Right atrium auricular region (tissue), 2 donors: Measurements from ENCODE around the gene AP1AR. TPM values are rescaled to one million over a fixed set of nuclear protein-coding genes. Genes with fewer than 3 reads are reported as not detected.

Experiments used
- DNase-seq: peaks from one replicate; pipeline ENCODE4 v3.0.0-alpha.2; 2019; ENCODE audit warnings: low spot score
- H3K27ac ChIP-seq, 2 donors: fragments of 200-600 bp; sonication (generic); 1 replicate in 1 of 2; 2 replicates in 1 of 2; pipeline ENCODE4 v1.5.1; 2016 to 2019
- H3K27me3 ChIP-seq, 2 donors: fragments of 200-600 bp; sonication (generic); one replicate each; pipeline versions ENCODE4 v1.5.1 to v1.6.0; 2017 to 2019
- H3K36me3 ChIP-seq: fragments of 200-600 bp; sonication (generic); one replicate; pipeline ENCODE4 v1.5.1; 2016
- H3K4me1 ChIP-seq, 2 donors: fragments of 200-600 bp; sonication (generic); one replicate each; pipeline versions ENCODE4 v1.5.1 to v1.6.0; 2017 to 2019
- H3K4me3 ChIP-seq, 2 donors: fragments of 200-600 bp; sonication (generic); 1 replicate in 1 of 2; 2 replicates in 1 of 2; pipeline ENCODE4 v1.5.1; 2017 to 2019; ENCODE audit warnings: mild to moderate bottlenecking in 1 of 2, moderate library complexity in 1 of 2
- H3K9me3 ChIP-seq, 2 donors: fragments of 200-600 bp; sonication (generic); one replicate each; pipeline ENCODE4 v1.5.1; 2019
- CTCF ChIP-seq, 2 donors: fragments of 200-600 bp; sonication (generic); IDR thresholded peaks; one replicate each; pipeline ENCODE4 v1.5.1; 2019; ENCODE audit warnings: antibody characterized with exemption in 2 of 2
- total RNA-seq, 2 donors: library from RNA; depleted of rRNA; stranded (reverse); fragments of >200 nt; gene quantifications; one replicate each; pipeline ENCODE4 v1.1.0, GENCODE V29; 2016

Gene AP1AR
- total RNA-seq, 2 donors from 2014 or later: 6.6 to 10.2 TPM

GRCh38 chr4:112230879-112231778 is 458 bp upstream of the AP1AR start:
- no peaks in the 10 kb centered on the region for H3K27me3 ChIP-seq
- no peaks in the 10 kb centered on the region for H3K9me3 ChIP-seq
- no peak for TF ChIP-seq CTCF (IDR thresholded peaks at IDR 0.05)
- H3K27ac ChIP-seq: peak overlapping the region; percentile 96 to 99
- H3K4me3 ChIP-seq: peak overlapping the region; percentile 90 to 93
- peak; percentile 98 for DNase-seq
- H3K4me1 ChIP-seq: peaks cover 0 to 18% of the 10 kb centered on the region in 2 donors
- H3K36me3 ChIP-seq: no peaks in the 10 kb centered on the region

GRCh38 chr4:112234952-112235609 is 3.5 kb downstream of the AP1AR start:
- Histone ChIP-seq H3K36me3 (no peaks in the 10 kb centered on the region), H3K9me3 (no peaks in the 10 kb centered on the region), H3K4me3 (no peak overlapping the region), H3K27me3 (no peaks in the 10 kb centered on the region), H3K4me1 (peaks cover 0 to 18% of the 10 kb centered on the region in 2 donors), H3K27ac (no peak overlapping the region)
- peak; percentile 68 for DNase-seq
- TF ChIP-seq CTCF (IDR thresholded peaks at IDR 0.05): peak; percentile 58 to 82

- Histone ChIP-seq H3K4me3 (no peak overlapping the region), H3K4me1 (peaks cover 0 to 11% of the 10 kb centered on the region in 2 donors), H3K36me3 (no peaks in the 10 kb centered on the region), H3K27ac (no peak overlapping the region), H3K9me3 (no peaks in the 10 kb centered on the region), H3K27me3 (no peaks in the 10 kb centered on the region)
- no peak for DNase-seq
- TF ChIP-seq CTCF (IDR thresholded peaks at IDR 0.05): no peak
Measured at GRCh38 chr4:112236040-112236439, 4.5 kb downstream of the AP1AR start.

- no peaks in the 10 kb centered on the region for H3K9me3 ChIP-seq
- H3K27me3 ChIP-seq: no peaks in the 10 kb centered on the region
- no peaks in the 10 kb centered on the region for H3K4me1 ChIP-seq
- no peak overlapping the region for H3K4me3 ChIP-seq
- no peaks in the 10 kb centered on the region for H3K36me3 ChIP-seq
- no peak for TF ChIP-seq CTCF (IDR thresholded peaks at IDR 0.05)
- DNase-seq: no peak
- no peak overlapping the region for H3K27ac ChIP-seq
Measured at GRCh38 chr4:112238833-112239232, 7.2 kb downstream of the AP1AR start.

- Histone ChIP-seq H3K27me3 (no peaks in the 10 kb centered on the region), H3K4me3 (no peak overlapping the region), H3K27ac (no peak overlapping the region), H3K36me3 (no peaks in the 10 kb centered on the region), H3K4me1 (peaks cover 0 to 13% of the 10 kb centered on the region in 2 donors), H3K9me3 (no peaks in the 10 kb centered on the region)
- no peak for DNase-seq
- TF ChIP-seq CTCF (IDR thresholded peaks at IDR 0.05): no peak
Measured at GRCh38 chr4:112245383-112245782, 13.8 kb downstream of the AP1AR start.
